Astrocyte (in vitro differentiated cells and primary cell): ENCODE results near the gene PIGL. TPM values are rescaled to one million over a fixed set of nuclear protein-coding genes. Genes with fewer than 3 reads are reported as not detected.
A peak's percentile ranks its signal among the peaks of the same experiment; 100 is the strongest.

Experiments
- DNase-seq: peaks from one replicate; pipeline ENCODE4 v3.0.0-alpha.2; 2010; ENCODE audit warnings: low read depth
- FAIRE-seq: peaks from 2 replicates; lab custom pipeline; 2011; peaks lifted over from hg19 to GRCh38; lab: Jason Lieb, UNC
- H2AFZ ChIP-seq: 2 replicates; pipeline ENCODE4 v1.6.0; 2012; ENCODE audit warnings: low read depth, low read length, inconsistent platforms
- H3K27ac ChIP-seq: 2 replicates; pipeline ENCODE4 v1.5.1; 2011; ENCODE audit warnings: low read depth, low read length, inconsistent platforms
- H3K27me3 ChIP-seq: 2 replicates; pipeline ENCODE4 v1.6.0; 2011; ENCODE audit warnings: low read length, inconsistent platforms; ENCODE audit not compliant: insufficient read depth
- H3K36me3 ChIP-seq: 2 replicates; pipeline ENCODE4 v1.5.1; 2011; ENCODE audit warnings: low read length, inconsistent platforms; ENCODE audit not compliant: insufficient read depth
- H3K4me1 ChIP-seq: 2 replicates; pipeline ENCODE4 v1.5.1; 2011; ENCODE audit warnings: low read length, inconsistent platforms; ENCODE audit not compliant: insufficient read depth
- H3K4me2 ChIP-seq: 2 replicates; pipeline ENCODE4 v1.6.0; 2012; ENCODE audit warnings: low read length, inconsistent platforms
- H3K4me3 ChIP-seq: 2 replicates; pipeline ENCODE4 v1.5.1; 2011; ENCODE audit warnings: low read depth, mild to moderate bottlenecking, low read length, inconsistent platforms; ENCODE audit not compliant: insufficient read depth
- H3K79me2 ChIP-seq: 2 replicates; pipeline ENCODE4 v1.6.0; 2012; ENCODE audit warnings: mild to moderate bottlenecking, low read length, inconsistent platforms; ENCODE audit not compliant: insufficient read depth
- H3K9ac ChIP-seq: 2 replicates; pipeline ENCODE4 v1.6.0; 2012; ENCODE audit warnings: mild to moderate bottlenecking, low read length, inconsistent platforms
- H3K9me3 ChIP-seq: 2 replicates; pipeline ENCODE4 v1.5.1; 2012; ENCODE audit warnings: low read depth, mild to moderate bottlenecking, low read length, inconsistent platforms; ENCODE audit not compliant: insufficient read depth
- H4K20me1 ChIP-seq: 2 replicates; pipeline ENCODE4 v1.6.0; 2012; ENCODE audit warnings: low read length, inconsistent platforms; ENCODE audit not compliant: insufficient read depth
- H3K27ac Mint-ChIP-seq: one replicate; pipeline ENCODE4 v1.8.0; 2021; ENCODE audit warnings: mild to moderate bottlenecking, mixed read lengths; ENCODE audit not compliant: unreplicated experiment
- H3K27me3 Mint-ChIP-seq: one replicate; pipeline ENCODE4 v1.8.0; 2021; ENCODE audit warnings: low read depth, mixed read lengths; ENCODE audit not compliant: unreplicated experiment
- H3K36me3 Mint-ChIP-seq: one replicate; pipeline ENCODE4 v1.8.0; 2021; ENCODE audit warnings: low read depth, mixed read lengths; ENCODE audit not compliant: unreplicated experiment
- H3K4me1 Mint-ChIP-seq: one replicate; pipeline ENCODE4 v1.8.0; 2021; ENCODE audit warnings: low read depth, mixed read lengths; ENCODE audit not compliant: unreplicated experiment
- H3K4me3 Mint-ChIP-seq: one replicate; pipeline ENCODE4 v1.8.0; 2021; ENCODE audit warnings: mild to moderate bottlenecking, moderate library complexity, mixed read lengths; ENCODE audit not compliant: unreplicated experiment
- H3K9me3 Mint-ChIP-seq: one replicate; pipeline ENCODE4 v1.8.0; 2021; ENCODE audit warnings: mild to moderate bottlenecking, mixed read lengths; ENCODE audit not compliant: unreplicated experiment
- EZH2 ChIP-seq: IDR thresholded peaks from 2 replicates; pipeline ENCODE4 v1.6.1; 2012; ENCODE audit warnings: mild to moderate bottlenecking, low read length, inconsistent platforms; ENCODE audit not compliant: insufficient read depth
- total RNA-seq: library from RNA; stranded (reverse); gene quantifications from 2 replicates; pipeline ENCODE4 v1.2.1, GENCODE V29; 2021
- TF ChIP-seq, protein P1 (sequence below): IDR thresholded peaks from 2 replicates; pipeline ENCODE4 v1.5.1; 2011; ENCODE audit warnings: low read depth, mild to moderate bottlenecking, inconsistent platforms, low read length, moderate library complexity; ENCODE audit not compliant: insufficient read depth

Gene PIGL
- total RNA-seq, 1 donor from 2014 or later, result 21.9 TPM

DNA sequence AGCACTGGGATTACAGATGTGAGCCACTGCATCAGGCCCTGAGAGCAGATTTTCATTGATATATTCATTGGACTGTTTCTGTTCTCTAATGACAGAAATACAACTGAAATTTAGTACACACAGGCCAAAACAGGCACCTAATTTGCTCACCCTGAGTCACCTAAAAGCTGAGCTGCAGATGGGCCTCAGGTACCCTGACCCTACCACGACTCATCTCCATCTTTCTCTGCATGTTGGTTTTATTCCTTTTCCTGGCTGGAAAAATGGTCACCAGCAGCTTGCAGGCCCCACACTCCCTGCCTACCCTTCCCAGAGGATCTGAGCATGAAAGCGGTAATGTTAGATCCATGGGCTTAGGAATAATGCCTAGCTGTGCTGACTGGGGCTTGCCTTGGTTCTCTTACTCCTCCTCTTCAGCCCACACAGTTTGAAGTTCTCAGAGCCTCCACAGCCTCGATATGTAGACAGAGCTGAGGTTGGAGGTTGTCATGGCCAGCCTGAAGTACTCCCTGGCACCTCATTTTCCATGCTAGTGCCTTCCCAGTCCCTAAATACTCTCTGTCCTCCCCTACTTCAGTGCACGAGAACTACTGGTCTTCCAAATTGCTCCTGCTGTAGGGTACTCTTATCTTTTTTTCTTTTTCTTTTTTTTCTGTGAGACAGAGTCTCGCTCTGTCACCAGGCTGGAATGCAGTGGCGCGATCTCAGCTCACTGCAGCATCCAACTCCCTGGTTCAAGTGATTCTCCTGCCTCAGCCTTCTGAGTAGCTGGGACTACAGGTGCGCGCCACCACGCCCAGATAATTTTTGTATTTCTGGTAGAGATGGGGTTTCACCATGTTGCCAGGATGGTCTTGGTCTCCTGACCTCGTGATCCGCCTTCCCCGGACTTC is 85.2 kb downstream of the PIGL start:
- H3K9me3 ChIP-seq, result no peaks in the 10 kb centered on the region

GRCh38 chr17:16302856-16303255 is 85.8 kb downstream of the PIGL start:
- Histone ChIP-seq H3K4me2 (no peak overlapping the region), H3K9me3 (no peaks in the 10 kb centered on the region), H3K27ac (no peak overlapping the region), H3K4me3 (no peak overlapping the region), H3K79me2 (no peaks in the 10 kb centered on the region), H3K27me3 (no peaks in the 10 kb centered on the region), H3K36me3 (peaks cover 8% of the 10 kb centered on the region), H4K20me1 (no peaks in the 10 kb centered on the region), H3K9ac (no peak overlapping the region), H3K4me1 (peaks cover 4% of the 10 kb centered on the region), H2AFZ (no peak overlapping the region)
- TF ChIP-seq, protein P1, sequence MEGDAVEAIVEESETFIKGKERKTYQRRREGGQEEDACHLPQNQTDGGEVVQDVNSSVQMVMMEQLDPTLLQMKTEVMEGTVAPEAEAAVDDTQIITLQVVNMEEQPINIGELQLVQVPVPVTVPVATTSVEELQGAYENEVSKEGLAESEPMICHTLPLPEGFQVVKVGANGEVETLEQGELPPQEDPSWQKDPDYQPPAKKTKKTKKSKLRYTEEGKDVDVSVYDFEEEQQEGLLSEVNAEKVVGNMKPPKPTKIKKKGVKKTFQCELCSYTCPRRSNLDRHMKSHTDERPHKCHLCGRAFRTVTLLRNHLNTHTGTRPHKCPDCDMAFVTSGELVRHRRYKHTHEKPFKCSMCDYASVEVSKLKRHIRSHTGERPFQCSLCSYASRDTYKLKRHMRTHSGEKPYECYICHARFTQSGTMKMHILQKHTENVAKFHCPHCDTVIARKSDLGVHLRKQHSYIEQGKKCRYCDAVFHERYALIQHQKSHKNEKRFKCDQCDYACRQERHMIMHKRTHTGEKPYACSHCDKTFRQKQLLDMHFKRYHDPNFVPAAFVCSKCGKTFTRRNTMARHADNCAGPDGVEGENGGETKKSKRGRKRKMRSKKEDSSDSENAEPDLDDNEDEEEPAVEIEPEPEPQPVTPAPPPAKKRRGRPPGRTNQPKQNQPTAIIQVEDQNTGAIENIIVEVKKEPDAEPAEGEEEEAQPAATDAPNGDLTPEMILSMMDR, result no peak
- no peak for TF ChIP-seq EZH2
- no peaks in the 10 kb centered on the region for H3K27me3 Mint-ChIP-seq
- no peak overlapping the region for H3K27ac Mint-ChIP-seq
- peaks cover 6% of the 10 kb centered on the region for H3K4me1 Mint-ChIP-seq
- H3K36me3 Mint-ChIP-seq, result peaks cover 4% of the 10 kb centered on the region
- DNase-seq, result no peak
- FAIRE-seq, result no peak
- H3K4me3 Mint-ChIP-seq, result no peak overlapping the region
- no peaks in the 10 kb centered on the region for H3K9me3 Mint-ChIP-seq

More for the DNA sequence above, 85.2 kb downstream of the PIGL start:
- Histone ChIP-seq H3K4me1 (peaks cover 4% of the 10 kb centered on the region), H3K27me3 (no peaks in the 10 kb centered on the region), H4K20me1 (no peaks in the 10 kb centered on the region), H3K36me3 (peaks cover 4% of the 10 kb centered on the region), H3K79me2 (no peaks in the 10 kb centered on the region), H3K9ac (no peak overlapping the region), H2AFZ (no peak overlapping the region), H3K4me2 (no peak overlapping the region), H3K27ac (no peak overlapping the region), H3K4me3 (no peak overlapping the region)
- Mint-ChIP-seq H3K9me3 (no peaks in the 10 kb centered on the region), H3K4me3 (no peak overlapping the region), H3K27me3 (no peaks in the 10 kb centered on the region), H3K36me3 (peaks cover 4% of the 10 kb centered on the region), H3K27ac (no peak overlapping the region), H3K4me1 (peaks cover 10% of the 10 kb centered on the region)
- FAIRE-seq (no peak), DNase-seq (no peak)
- TF ChIP-seq, protein P1, result no peak

DNA sequence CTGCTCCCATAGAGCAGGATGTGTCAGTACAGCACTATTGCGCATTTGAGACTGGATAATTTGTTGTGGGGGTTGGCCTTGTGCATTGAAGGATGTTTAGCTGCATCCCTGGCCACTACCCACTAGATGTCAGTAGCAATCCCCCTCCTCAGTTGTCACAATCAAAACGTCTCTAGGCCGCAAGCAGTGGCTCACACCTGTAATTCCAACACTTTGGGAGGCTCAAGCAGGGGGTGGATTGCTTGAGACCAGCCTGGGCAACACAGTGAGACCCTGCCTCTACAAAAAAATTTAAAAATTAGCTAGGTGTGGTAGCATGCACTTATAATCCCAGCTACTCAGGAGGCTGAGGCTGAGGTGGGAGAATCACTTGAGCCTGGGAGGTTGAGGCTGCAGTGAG is 87.8 kb downstream of the PIGL start:
- FAIRE-seq (no peak), DNase-seq (no peak)
- no peak overlapping the region for H3K27ac ChIP-seq
- peaks cover 8% of the 10 kb centered on the region for H3K36me3 ChIP-seq
- peaks cover 4% of the 10 kb centered on the region for H3K4me1 ChIP-seq
- peaks cover 4% of the 10 kb centered on the region for H3K36me3 Mint-ChIP-seq
- H3K4me2 ChIP-seq, result no peak overlapping the region
- H3K4me3 Mint-ChIP-seq, result no peak overlapping the region
- H3K9me3 Mint-ChIP-seq, result no peaks in the 10 kb centered on the region
- H3K79me2 ChIP-seq, result no peaks in the 10 kb centered on the region
- H4K20me1 ChIP-seq, result no peaks in the 10 kb centered on the region
- H2AFZ ChIP-seq, result no peak overlapping the region
- H3K9me3 ChIP-seq, result no peaks in the 10 kb centered on the region
- TF ChIP-seq, protein P1, result peak; percentile 62
- no peak for TF ChIP-seq EZH2
- no peaks in the 10 kb centered on the region for H3K27me3 ChIP-seq
- H3K27me3 Mint-ChIP-seq, result no peaks in the 10 kb centered on the region
- H3K9ac ChIP-seq, result no peak overlapping the region
- no peak overlapping the region for H3K27ac Mint-ChIP-seq
- H3K4me3 ChIP-seq, result no peak overlapping the region
- peaks cover 6% of the 10 kb centered on the region for H3K4me1 Mint-ChIP-seq
